Fibroblast of the aortic adventitia (primary cell): Measurements from ENCODE around the gene CLN6. TPM values are rescaled to one million over a fixed set of nuclear protein-coding genes. Genes with fewer than 3 reads are reported as not detected.

ENCODE experiments used
- DNase-seq: peaks from one replicate; pipeline ENCODE4 v3.0.0-alpha.2; 2010; ENCODE audit warnings: low read depth
- H3K4me3 ChIP-seq: 2 replicates; pipeline ENCODE4 v1.5.1; 2011; ENCODE audit warnings: low read depth, mild to moderate bottlenecking, control low read depth, low read length, moderate library complexity
- total RNA-seq: library from RNA; depleted of rRNA; stranded (reverse); fragments of >200 nt; gene quantifications from 2 replicates; pipeline ENCODE4 v1.2.3, GENCODE V29; 2012; ENCODE audit warnings: low replicate concordance
- TF ChIP-seq, protein P1 (sequence below): IDR thresholded peaks from 2 replicates; pipeline ENCODE4 v1.5.1; 2011; ENCODE audit warnings: mild to moderate bottlenecking, low read length, control low read depth, inconsistent platforms; ENCODE audit not compliant: insufficient read depth

Gene CLN6
- total RNA-seq, 1 donor = 25.9 TPM

DNA sequence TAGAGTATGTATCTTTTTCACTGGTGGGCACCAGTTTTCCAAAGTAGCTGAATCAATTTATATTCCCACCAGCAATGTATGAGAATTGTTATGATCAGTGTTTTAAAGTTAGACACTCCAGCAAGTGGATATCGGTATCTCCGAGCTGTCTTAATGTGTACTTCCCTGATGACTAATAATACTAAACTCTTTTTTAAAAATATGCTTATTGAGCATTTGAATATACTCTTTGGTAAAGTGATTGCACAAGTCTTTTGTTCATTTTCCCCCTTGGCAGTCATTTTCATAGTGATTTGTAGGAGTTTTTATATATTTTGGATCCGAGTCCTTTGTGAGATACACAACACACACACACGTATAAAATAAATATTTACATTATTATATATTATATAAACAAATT is 35.6 kb upstream of the CLN6 start:
- H3K4me3 ChIP-seq = no peak overlapping the region
- no peak for DNase-seq
- TF ChIP-seq, protein P1, sequence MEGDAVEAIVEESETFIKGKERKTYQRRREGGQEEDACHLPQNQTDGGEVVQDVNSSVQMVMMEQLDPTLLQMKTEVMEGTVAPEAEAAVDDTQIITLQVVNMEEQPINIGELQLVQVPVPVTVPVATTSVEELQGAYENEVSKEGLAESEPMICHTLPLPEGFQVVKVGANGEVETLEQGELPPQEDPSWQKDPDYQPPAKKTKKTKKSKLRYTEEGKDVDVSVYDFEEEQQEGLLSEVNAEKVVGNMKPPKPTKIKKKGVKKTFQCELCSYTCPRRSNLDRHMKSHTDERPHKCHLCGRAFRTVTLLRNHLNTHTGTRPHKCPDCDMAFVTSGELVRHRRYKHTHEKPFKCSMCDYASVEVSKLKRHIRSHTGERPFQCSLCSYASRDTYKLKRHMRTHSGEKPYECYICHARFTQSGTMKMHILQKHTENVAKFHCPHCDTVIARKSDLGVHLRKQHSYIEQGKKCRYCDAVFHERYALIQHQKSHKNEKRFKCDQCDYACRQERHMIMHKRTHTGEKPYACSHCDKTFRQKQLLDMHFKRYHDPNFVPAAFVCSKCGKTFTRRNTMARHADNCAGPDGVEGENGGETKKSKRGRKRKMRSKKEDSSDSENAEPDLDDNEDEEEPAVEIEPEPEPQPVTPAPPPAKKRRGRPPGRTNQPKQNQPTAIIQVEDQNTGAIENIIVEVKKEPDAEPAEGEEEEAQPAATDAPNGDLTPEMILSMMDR = no peak

DNA sequence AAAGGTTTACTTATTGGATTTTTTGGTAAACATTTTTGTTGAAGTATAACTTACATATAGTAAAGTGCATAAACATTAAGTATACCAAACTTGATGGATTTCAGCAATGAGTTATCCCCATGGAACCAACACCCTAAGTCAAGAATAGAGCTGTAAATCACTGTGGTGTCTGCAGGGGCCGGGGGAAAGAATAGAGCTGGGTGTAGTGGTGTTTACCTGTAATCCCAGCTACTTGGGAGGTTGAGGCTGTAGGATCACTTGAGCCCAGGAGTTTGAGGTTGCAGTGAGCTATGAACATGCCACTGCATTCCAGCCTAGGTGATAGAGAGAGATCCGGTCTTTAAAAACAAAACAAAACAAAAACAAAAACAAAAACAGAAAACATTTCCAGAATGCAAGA is 34.8 kb upstream of the CLN6 start:
- H3K4me3 ChIP-seq = no peak overlapping the region
- no peak for DNase-seq
- TF ChIP-seq, protein P1 = no peak

GRCh38 chr15:68262514-68263356 is 33.2 kb upstream of the CLN6 start:
- no peak for DNase-seq
- TF ChIP-seq, protein P1 = no peak
- no peak overlapping the region for H3K4me3 ChIP-seq

DNA sequence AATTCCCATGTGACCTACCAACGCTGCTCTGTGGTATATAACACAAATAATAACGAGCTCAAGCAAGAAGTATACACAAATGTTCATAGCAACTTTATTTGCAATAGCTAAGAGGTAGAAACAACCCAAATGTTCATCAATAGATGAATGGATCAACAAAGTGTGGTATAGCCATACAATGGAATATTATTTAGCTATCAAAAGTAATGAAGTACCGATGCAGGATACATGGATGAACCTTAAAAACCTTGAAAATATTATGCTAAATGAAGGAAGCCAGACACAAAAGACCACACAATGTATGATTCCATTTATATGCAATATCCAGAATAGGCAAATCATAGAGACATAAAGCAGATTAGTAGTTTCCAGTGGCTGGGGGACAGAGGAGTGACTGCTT is 32.5 kb upstream of the CLN6 start:
- TF ChIP-seq, protein P1 = no peak
- no peak for DNase-seq
- no peak overlapping the region for H3K4me3 ChIP-seq

- H3K4me3 ChIP-seq = no peak overlapping the region
- no peak for DNase-seq
- TF ChIP-seq, protein P1 = no peak
These were observed 31.7 kb upstream of the CLN6 start for GRCh38 chr15:68261241-68261640.

- H3K4me3 ChIP-seq = no peak overlapping the region
- TF ChIP-seq, protein P1 = no peak
- DNase-seq = no peak
These were observed 30.4 kb upstream of the CLN6 start for GRCh38 chr15:68259883-68260282.
